Small intestine (tissue), 7 donors: Measurements from ENCODE around the gene NPFFR1. TPM values are rescaled to one million over a fixed set of nuclear protein-coding genes. Genes with fewer than 3 reads are reported as not detected.

Experiments used
- DNase-seq, 2 donors: peaks; one replicate each; pipeline versions ENCODE4 v3.0.0 to v3.0.0-alpha.2; 2013
- FAIRE-seq: peaks from 2 replicates; lab custom pipeline; 2012; peaks lifted over from hg19 to GRCh38; lab: Jason Lieb, UNC
- H3K27ac ChIP-seq, 3 donors: one replicate each; pipeline ENCODE4 v1.5.1; 2013; ENCODE audit warnings: low read length in 2 of 3, mild to moderate bottlenecking in 2 of 3, control low read depth in 1 of 3, inconsistent platforms in 1 of 3, low read depth in 1 of 3, moderate library complexity in 1 of 3
- H3K27me3 ChIP-seq, 3 donors: one replicate each; pipeline ENCODE4 v1.6.1; 2013; ENCODE audit warnings: low read length in 3 of 3, inconsistent platforms in 1 of 3; ENCODE audit not compliant: control insufficient read depth in 3 of 3, insufficient read depth in 3 of 3
- H3K36me3 ChIP-seq, 3 donors: one replicate each; pipeline ENCODE4 v1.6.1; 2013; ENCODE audit warnings: low read length in 3 of 3, inconsistent platforms in 1 of 3, low read depth in 1 of 3, mild to moderate bottlenecking in 1 of 3, moderate library complexity in 1 of 3; ENCODE audit not compliant: control insufficient read depth in 3 of 3, insufficient read depth in 2 of 3
- H3K4me1 ChIP-seq, 3 donors: one replicate each; pipeline ENCODE4 v1.6.1; 2013; ENCODE audit warnings: low read length in 2 of 3, inconsistent platforms in 1 of 3, low read depth in 1 of 3, mild to moderate bottlenecking in 1 of 3, moderate library complexity in 1 of 3; ENCODE audit not compliant: control insufficient read depth in 3 of 3, insufficient read depth in 2 of 3
- H3K4me3 ChIP-seq, 3 donors: one replicate each; pipeline ENCODE4 v1.5.1; 2013; ENCODE audit warnings: low read length in 3 of 3, control low read depth in 1 of 3, inconsistent platforms in 1 of 3, low read depth in 1 of 3, mild to moderate bottlenecking in 1 of 3, moderate library complexity in 1 of 3
- H3K9me3 ChIP-seq, 2 donors: one replicate each; pipeline ENCODE4 v1.6.1; 2013; ENCODE audit warnings: low read depth in 1 of 2, low read length in 1 of 2; ENCODE audit not compliant: control insufficient read depth in 2 of 2, insufficient read depth in 1 of 2
- WGBS, 3 donors: extraction: QIAGEN DNeasy Blood & Tissue Kit; methylation state at CpG; one replicate each; pipeline ENCODE4 v1.1.7; 2013; 5-methylcytosine and 5-hydroxymethylcytosine counted together
- polyA plus RNA-seq, 4 donors: library from polyadenylated mRNA; stranded (reverse) in 3 of 4; unstranded in 1 of 4; fragments of 200-250 nt in 3 of 4; fragments of 120-200 nt in 1 of 4; gene quantifications; one replicate each; pipeline versions ENCODE4 v1.2.1 to v1.2.3, GENCODE V29; 2013
- donor health status: healthy with polysubstance abuse.
- donor health status: control.
- donor health status: control.
- donor health status: Bipolar disorder and iron deficiency.
- donor health status: healthy.

NPFFR1 gene
- polyA plus RNA-seq, 4 donors = 0.06 to 0.22 TPM; not detected in 2

GRCh38 chr10:70319824-70320223, 36.0 kb upstream of the NPFFR1 start:
- Histone ChIP-seq H3K36me3 (peaks cover 0 to 15% (median 0%) of the 10 kb centered on the region in 3 donors), H3K4me3 (no peak overlapping the region), H3K27me3 (no peaks in the 10 kb centered on the region), H3K4me1 (peaks cover 0 to 18% (median 0%) of the 10 kb centered on the region in 3 donors), H3K27ac (no peak overlapping the region), H3K9me3 (no peaks in the 10 kb centered on the region)
- FAIRE-seq = no peak
- WGBS, 3 donors = 84 to 85% (median 84%) methylated on average over 5 of the region's 5 CpGs
- no peak for DNase-seq

- peaks cover 0 to 15% (median 0%) of the 10 kb centered on the region in 3 donors for H3K4me1 ChIP-seq
- FAIRE-seq (no peak), DNase-seq (no peak)
- no peaks in the 10 kb centered on the region for H3K27me3 ChIP-seq
- WGBS, 3 donors = 89 to 90% (median 89%) methylated on average over 6 of the region's 6 CpGs
- no peak overlapping the region for H3K27ac ChIP-seq
- no peak overlapping the region for H3K4me3 ChIP-seq
- peaks cover 0 to 15% (median 0%) of the 10 kb centered on the region in 3 donors for H3K36me3 ChIP-seq
- no peaks in the 10 kb centered on the region for H3K9me3 ChIP-seq
These were observed 35.4 kb upstream of the NPFFR1 start for GRCh38 chr10:70319183-70319582.

GRCh38 chr10:70317943-70318318, 34.1 kb upstream of the NPFFR1 start:
- FAIRE-seq (no peak), DNase-seq (no peak)
- no peak overlapping the region for H3K27ac ChIP-seq
- H3K9me3 ChIP-seq = no peaks in the 10 kb centered on the region
- H3K4me1 ChIP-seq = peaks cover 0 to 9% (median 0%) of the 10 kb centered on the region in 3 donors
- WGBS, 3 donors = 86 to 97% (median 94%) methylated on average over 5 of the region's 5 CpGs
- H3K4me3 ChIP-seq = no peak overlapping the region
- H3K27me3 ChIP-seq = no peaks in the 10 kb centered on the region
- H3K36me3 ChIP-seq = peaks cover 0 to 12% (median 0%) of the 10 kb centered on the region in 3 donors

GRCh38 chr10:70317272-70317942, 33.6 kb upstream of the NPFFR1 start:
- no peaks in the 10 kb centered on the region for H3K27me3 ChIP-seq
- peaks cover 0 to 9% (median 0%) of the 10 kb centered on the region in 3 donors for H3K36me3 ChIP-seq
- H3K9me3 ChIP-seq = no peaks in the 10 kb centered on the region
- H3K27ac ChIP-seq = no peak overlapping the region
- FAIRE-seq (no peak), DNase-seq (no peak)
- WGBS, 3 donors = 80 to 87% (median 84%) methylated on average over 5 of the region's 5 CpGs
- H3K4me3 ChIP-seq = no peak overlapping the region
- H3K4me1 ChIP-seq = peaks cover 0 to 9% (median 0%) of the 10 kb centered on the region in 3 donors

- no peak overlapping the region for H3K4me3 ChIP-seq
- WGBS, 3 donors = 96 to 99% (median 99%) methylated on average over 5 of the region's 5 CpGs
- H3K9me3 ChIP-seq = no peaks in the 10 kb centered on the region
- DNase-seq = no peak
- no peak for FAIRE-seq
- no peaks in the 10 kb centered on the region for H3K4me1 ChIP-seq
- H3K27me3 ChIP-seq = no peaks in the 10 kb centered on the region
- peaks cover 0 to 3% (median 0%) of the 10 kb centered on the region in 3 donors for H3K36me3 ChIP-seq
- no peak overlapping the region for H3K27ac ChIP-seq
These were observed 32.0 kb upstream of the NPFFR1 start for GRCh38 chr10:70315815-70316214.

- 60 to 67% (median 61%) methylated on average over 2 of the region's 2 CpGs for WGBS, 3 donors
- Histone ChIP-seq H3K27ac (no peak overlapping the region), H3K4me1 (no peaks in the 10 kb centered on the region), H3K9me3 (no peaks in the 10 kb centered on the region), H3K4me3 (no peak overlapping the region), H3K27me3 (no peaks in the 10 kb centered on the region), H3K36me3 (peaks cover 0 to 3% (median 0%) of the 10 kb centered on the region in 3 donors)
- FAIRE-seq (no peak), DNase-seq (no peak)
These were observed 31.5 kb upstream of the NPFFR1 start for GRCh38 chr10:70315276-70315675.

GRCh38 chr10:70312972-70313371, 29.2 kb upstream of the NPFFR1 start:
- no peaks in the 10 kb centered on the region for H3K36me3 ChIP-seq
- H3K27ac ChIP-seq = no peak overlapping the region
- peaks cover 0 to 8% (median 0%) of the 10 kb centered on the region in 3 donors for H3K4me1 ChIP-seq
- FAIRE-seq (no peak), DNase-seq (no peak)
- no peak overlapping the region for H3K4me3 ChIP-seq
- WGBS, 3 donors = 65 to 75% (median 67%) methylated on average over 4 of the region's 4 CpGs
- no peaks in the 10 kb centered on the region for H3K9me3 ChIP-seq
- H3K27me3 ChIP-seq = no peaks in the 10 kb centered on the region

GRCh38 chr10:70312249-70312648, 28.4 kb upstream of the NPFFR1 start:
- Histone ChIP-seq H3K36me3 (no peaks in the 10 kb centered on the region), H3K27ac (no peak overlapping the region), H3K27me3 (no peaks in the 10 kb centered on the region), H3K9me3 (no peaks in the 10 kb centered on the region), H3K4me1 (peaks cover 0 to 8% (median 0%) of the 10 kb centered on the region in 3 donors), H3K4me3 (no peak overlapping the region)
- DNase-seq = no peak
- WGBS, 3 donors = 83 to 92% (median 85%) methylated on average over 5 of the region's 5 CpGs
- FAIRE-seq = no peak
